ENCODE data around the gene PLGRKT.

The PLGRKT gene

GRCh38 chr9:5459289-5459829 is 21.6 kb upstream of the PLGRKT start:
- Histone ChIP-seq H3K36me3 (ENCODE audit: low read length) (no peaks in the 10 kb centered on the region), H3K9ac (ENCODE audit: low read length) (no peak overlapping the region), H4K20me1 (ENCODE audit: low read depth, low read length) (no peaks in the 10 kb centered on the region), H3K4me2 (ENCODE audit: low read depth, low read length, poor library complexity, severe bottlenecking) (no peak overlapping the region), H3F3A (ENCODE audit: insufficient read depth) (no peaks in the 10 kb centered on the region), H3K4me3 (ENCODE audit: insufficient read depth, low read length, poor library complexity, severe bottlenecking) (no peak overlapping the region), H3K27me3 (ENCODE audit: low read length) (no peaks in the 10 kb centered on the region), H3K79me2 (ENCODE audit: insufficient read depth, low read length) (no peaks in the 10 kb centered on the region), H2AFZ (ENCODE audit: low read depth, low read length, severe bottlenecking) (no peak overlapping the region), H3K9me2 (replicated peaks; ENCODE audit: insufficient read depth, low read length) (no peaks in the 10 kb centered on the region), H3K27ac (ENCODE audit: low read depth, low read length) (no peak overlapping the region), H3K9me3 (ENCODE audit: insufficient read depth, low read length) (no peaks in the 10 kb centered on the region)
- no peak for TF ChIP-seq EZH2phosphoT487 (conservative IDR thresholded peaks at IDR 0.05; ENCODE audit: low read length)
- TF ChIP-seq, protein P1, sequence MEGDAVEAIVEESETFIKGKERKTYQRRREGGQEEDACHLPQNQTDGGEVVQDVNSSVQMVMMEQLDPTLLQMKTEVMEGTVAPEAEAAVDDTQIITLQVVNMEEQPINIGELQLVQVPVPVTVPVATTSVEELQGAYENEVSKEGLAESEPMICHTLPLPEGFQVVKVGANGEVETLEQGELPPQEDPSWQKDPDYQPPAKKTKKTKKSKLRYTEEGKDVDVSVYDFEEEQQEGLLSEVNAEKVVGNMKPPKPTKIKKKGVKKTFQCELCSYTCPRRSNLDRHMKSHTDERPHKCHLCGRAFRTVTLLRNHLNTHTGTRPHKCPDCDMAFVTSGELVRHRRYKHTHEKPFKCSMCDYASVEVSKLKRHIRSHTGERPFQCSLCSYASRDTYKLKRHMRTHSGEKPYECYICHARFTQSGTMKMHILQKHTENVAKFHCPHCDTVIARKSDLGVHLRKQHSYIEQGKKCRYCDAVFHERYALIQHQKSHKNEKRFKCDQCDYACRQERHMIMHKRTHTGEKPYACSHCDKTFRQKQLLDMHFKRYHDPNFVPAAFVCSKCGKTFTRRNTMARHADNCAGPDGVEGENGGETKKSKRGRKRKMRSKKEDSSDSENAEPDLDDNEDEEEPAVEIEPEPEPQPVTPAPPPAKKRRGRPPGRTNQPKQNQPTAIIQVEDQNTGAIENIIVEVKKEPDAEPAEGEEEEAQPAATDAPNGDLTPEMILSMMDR (IDR thresholded peaks at IDR 0.05; ENCODE audit: insufficient read depth, low read length, poor library complexity, severe bottlenecking) = no peak

DNA sequence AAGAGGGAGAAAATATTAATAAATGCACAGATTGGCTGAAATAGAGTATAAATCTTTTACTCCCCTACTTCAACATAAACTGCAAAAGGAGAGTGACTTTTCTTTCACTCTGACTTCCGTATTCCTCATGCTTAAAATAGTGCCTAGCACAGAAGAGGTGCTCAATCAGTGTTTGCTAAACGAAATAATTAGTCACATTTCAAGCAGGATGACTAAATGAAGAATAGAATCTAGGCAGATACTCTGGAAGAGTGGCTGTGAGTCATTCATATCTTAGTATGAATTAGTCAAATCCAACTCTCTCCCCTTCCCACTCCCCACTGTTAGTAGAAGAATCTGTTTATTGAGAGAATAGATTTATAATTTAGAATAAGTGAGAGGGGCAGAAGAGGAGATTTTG is 17.5 kb upstream of the PLGRKT start:
- H3K9ac ChIP-seq (ENCODE audit: low read length) = no peak overlapping the region
- no peak overlapping the region for H3K4me3 ChIP-seq (ENCODE audit: insufficient read depth, low read length, poor library complexity, severe bottlenecking)
- H3K4me2 ChIP-seq (ENCODE audit: low read depth, low read length, poor library complexity, severe bottlenecking) = no peak overlapping the region

GRCh38 chr9:5453673-5454072 is 15.9 kb upstream of the PLGRKT start:
- Histone ChIP-seq H3K36me3 (ENCODE audit: low read length) (no peaks in the 10 kb centered on the region), H3F3A (ENCODE audit: insufficient read depth) (peaks cover 3% of the 10 kb centered on the region; the same call in 1 of the 2 replicates), H3K4me3 (ENCODE audit: insufficient read depth, low read length, poor library complexity, severe bottlenecking) (no peak overlapping the region), H3K79me2 (ENCODE audit: insufficient read depth, low read length) (no peaks in the 10 kb centered on the region), H3K9me2 (replicated peaks; ENCODE audit: insufficient read depth, low read length) (no peaks in the 10 kb centered on the region), H3K27ac (ENCODE audit: low read depth, low read length) (no peak overlapping the region), H3K9ac (ENCODE audit: low read length) (no peak overlapping the region), H3K27me3 (ENCODE audit: low read length) (no peaks in the 10 kb centered on the region), H3K4me2 (ENCODE audit: low read depth, low read length, poor library complexity, severe bottlenecking) (no peak overlapping the region), H4K20me1 (ENCODE audit: low read depth, low read length) (no peaks in the 10 kb centered on the region), H3K9me3 (ENCODE audit: insufficient read depth, low read length) (no peaks in the 10 kb centered on the region), H2AFZ (ENCODE audit: low read depth, low read length, severe bottlenecking) (no peak overlapping the region)
- TF ChIP-seq, protein P1 (IDR thresholded peaks at IDR 0.05; ENCODE audit: insufficient read depth, low read length, poor library complexity, severe bottlenecking) = no peak
- TF ChIP-seq EZH2phosphoT487 (conservative IDR thresholded peaks at IDR 0.05; ENCODE audit: low read length) = no peak

More for the DNA sequence above, 17.5 kb upstream of the PLGRKT start:
- H3K9me2 ChIP-seq (replicated peaks; ENCODE audit: insufficient read depth, low read length) = no peaks in the 10 kb centered on the region
- no peaks in the 10 kb centered on the region; the same call in 1 of the 2 replicates for H3F3A ChIP-seq (ENCODE audit: insufficient read depth)
- H3K79me2 ChIP-seq (ENCODE audit: insufficient read depth, low read length) = no peaks in the 10 kb centered on the region
- no peaks in the 10 kb centered on the region for H4K20me1 ChIP-seq (ENCODE audit: low read depth, low read length)
- no peaks in the 10 kb centered on the region for H3K9me3 ChIP-seq (ENCODE audit: insufficient read depth, low read length)
- no peak overlapping the region for H2AFZ ChIP-seq (ENCODE audit: low read depth, low read length, severe bottlenecking)
- no peaks in the 10 kb centered on the region for H3K27me3 ChIP-seq (ENCODE audit: low read length)
- no peak for TF ChIP-seq EZH2phosphoT487 (conservative IDR thresholded peaks at IDR 0.05; ENCODE audit: low read length)
- TF ChIP-seq, protein P1 (IDR thresholded peaks at IDR 0.05; ENCODE audit: insufficient read depth, low read length, poor library complexity, severe bottlenecking) = no peak
- H3K27ac ChIP-seq (ENCODE audit: low read depth, low read length) = no peak overlapping the region
- no peaks in the 10 kb centered on the region for H3K36me3 ChIP-seq (ENCODE audit: low read length)
